GM19397 (cell line): ENCODE results near the gene DUSP6.

Source experiments
- ATAC-seq: cut with Tn5 transposase; IDR thresholded peaks from one replicate; pipeline ENCODE4 v1.9.1; 2021; ENCODE audit warnings: mild to moderate bottlenecking, moderate library complexity; ENCODE audit not compliant: unreplicated experiment

Gene DUSP6

GRCh38 chr12:89334548-89335169 is 17.6 kb downstream of the DUSP6 start:
- no peak for ATAC-seq

GRCh38 chr12:89333564-89334252 is 18.6 kb downstream of the DUSP6 start:
- peak; percentile 71 for ATAC-seq

GRCh38 chr12:89328151-89329030 is 23.9 kb downstream of the DUSP6 start:
- no peak for ATAC-seq

- no peak for ATAC-seq
Measured at GRCh38 chr12:89327486-89328094, 24.7 kb downstream of the DUSP6 start.

- ATAC-seq, result no peak
Measured at GRCh38 chr12:89326239-89327040, 25.9 kb downstream of the DUSP6 start.

- no peak for ATAC-seq
Measured at GRCh38 chr12:89325495-89325894, 26.8 kb downstream of the DUSP6 start.

GRCh38 chr12:89324437-89324836 is 27.9 kb downstream of the DUSP6 start:
- ATAC-seq, result no peak

- ATAC-seq, result no peak
Measured at GRCh38 chr12:89323568-89324218, 28.6 kb downstream of the DUSP6 start.

GRCh38 chr12:89320735-89321134 is 31.6 kb downstream of the DUSP6 start:
- no peak for ATAC-seq

- ATAC-seq, result no peak
Measured at GRCh38 chr12:89319606-89320005, 32.7 kb downstream of the DUSP6 start.

GRCh38 chr12:89319122-89319521 is 33.2 kb downstream of the DUSP6 start:
- ATAC-seq, result no peak

- ATAC-seq, result no peak
Measured at GRCh38 chr12:89316705-89317139, 35.6 kb downstream of the DUSP6 start.

- ATAC-seq, result no peak
Measured at GRCh38 chr12:89314060-89314761, 38.1 kb downstream of the DUSP6 start.

- ATAC-seq, result no peak
Measured at GRCh38 chr12:89311703-89312293, 40.5 kb downstream of the DUSP6 start.

GRCh38 chr12:89309815-89310214 is 42.5 kb downstream of the DUSP6 start:
- ATAC-seq, result no peak

- ATAC-seq, result no peak
Measured at GRCh38 chr12:89309440-89309802, 42.9 kb downstream of the DUSP6 start.

- ATAC-seq, result no peak
Measured at GRCh38 chr12:89307474-89308253, 44.6 kb downstream of the DUSP6 start.

- no peak for ATAC-seq
Measured at GRCh38 chr12:89306827-89307473, 45.4 kb downstream of the DUSP6 start.
